ENCODE data around the gene SREBF2. TPM values are rescaled to one million over a fixed set of nuclear protein-coding genes. Genes with fewer than 3 reads are reported as not detected.

Gene SREBF2
- polyA plus RNA-seq, 2 of the 4 experiments (the other 2 are of a cell fraction) = 19.4 to 30.8 TPM

DNA sequence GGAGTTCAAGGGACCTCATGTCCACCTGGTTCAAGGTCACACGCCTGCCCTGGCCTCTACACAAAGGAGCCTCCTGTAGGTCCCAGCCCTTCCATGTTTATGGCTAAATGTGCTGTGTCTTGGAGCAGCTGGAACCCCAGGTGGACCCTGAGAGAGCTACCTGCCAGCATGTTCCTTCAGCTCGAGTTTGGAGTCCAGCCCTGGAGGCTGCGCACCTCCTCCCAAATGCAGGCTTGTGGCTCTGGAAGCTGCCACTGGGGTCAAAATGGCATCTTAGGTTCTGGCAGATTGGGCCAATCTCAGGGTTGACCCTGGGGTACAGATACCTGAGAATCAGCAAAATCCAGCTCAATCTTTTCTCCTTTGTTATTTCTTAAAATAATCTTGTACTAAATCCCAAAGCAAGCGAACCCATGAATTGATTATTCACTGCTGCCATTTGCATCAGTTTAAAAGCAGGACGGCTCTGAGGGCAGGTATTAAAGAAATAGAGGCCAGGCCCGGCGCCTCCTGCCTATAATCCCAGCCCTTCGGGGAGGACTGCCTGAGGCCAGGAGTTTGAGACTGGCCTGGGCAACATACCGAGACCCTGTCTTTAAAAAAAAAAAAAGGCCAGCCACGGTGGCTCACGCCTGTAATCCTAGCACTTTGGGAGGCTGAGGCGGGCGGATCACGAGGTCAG, 90.8 kb downstream of the SREBF2 start:
- CTCF ChIA-PET = interaction anchor here (1.0 to 4.3 kb wide), 6 partner anchors 16 to 227 kb away, joined by 3 to 50 read pairs (median 3); no protein-coding TSS in a partner anchor

DNA sequence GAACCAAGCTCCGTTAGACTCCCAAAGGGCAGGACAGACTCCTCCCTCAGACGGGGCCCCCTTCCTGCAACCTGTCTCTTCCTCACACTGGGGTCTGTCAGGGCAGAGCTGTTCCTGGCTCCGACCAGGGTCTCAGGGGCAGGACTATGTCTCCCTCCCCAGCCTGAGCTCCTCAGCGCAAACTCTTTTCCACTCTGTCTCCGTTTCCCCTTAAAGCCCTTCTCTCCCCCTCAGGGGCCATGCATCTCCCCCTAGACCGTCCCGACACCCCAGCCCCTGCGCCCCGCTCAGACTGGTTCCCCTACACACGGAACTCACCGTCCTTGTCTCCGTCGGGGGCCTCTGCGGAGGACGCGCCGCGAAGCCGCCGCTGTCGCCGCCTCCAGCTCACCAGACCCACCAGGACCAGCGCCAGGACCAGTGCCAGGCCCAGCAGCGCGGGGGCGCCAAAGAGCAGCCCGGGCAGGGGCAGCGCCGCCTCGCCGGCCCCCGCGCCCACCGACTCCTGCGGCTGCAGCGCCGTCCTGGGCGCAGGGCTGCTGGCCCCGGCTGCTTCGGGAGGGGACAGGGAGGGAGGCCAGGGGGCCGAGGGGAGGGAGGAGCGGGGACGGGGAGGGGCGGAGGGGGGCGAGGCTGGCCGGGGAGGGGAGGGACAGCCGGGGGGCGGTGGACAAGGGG, 93.0 kb downstream of the SREBF2 start:
- Histone ChIP-seq H3K4me3 (peak overlapping the region; percentile 64), H3K4me1 (no peaks in the 10 kb centered on the region), H3K4me2 (peak overlapping the region; percentile 97), H3K27ac (peak overlapping the region; percentile 74 to 90), H3K9me3 (no peaks in the 10 kb centered on the region)
- TF ChIP-seq SMC3 (IDR thresholded peaks at IDR 0.05) (peak; percentile 31; the same call in 1 of the 3 replicates), FOSB (CRISPR knock-in tag; IDR thresholded peaks at IDR 0.05) (no peak)
- TF ChIP-seq, protein P1, sequence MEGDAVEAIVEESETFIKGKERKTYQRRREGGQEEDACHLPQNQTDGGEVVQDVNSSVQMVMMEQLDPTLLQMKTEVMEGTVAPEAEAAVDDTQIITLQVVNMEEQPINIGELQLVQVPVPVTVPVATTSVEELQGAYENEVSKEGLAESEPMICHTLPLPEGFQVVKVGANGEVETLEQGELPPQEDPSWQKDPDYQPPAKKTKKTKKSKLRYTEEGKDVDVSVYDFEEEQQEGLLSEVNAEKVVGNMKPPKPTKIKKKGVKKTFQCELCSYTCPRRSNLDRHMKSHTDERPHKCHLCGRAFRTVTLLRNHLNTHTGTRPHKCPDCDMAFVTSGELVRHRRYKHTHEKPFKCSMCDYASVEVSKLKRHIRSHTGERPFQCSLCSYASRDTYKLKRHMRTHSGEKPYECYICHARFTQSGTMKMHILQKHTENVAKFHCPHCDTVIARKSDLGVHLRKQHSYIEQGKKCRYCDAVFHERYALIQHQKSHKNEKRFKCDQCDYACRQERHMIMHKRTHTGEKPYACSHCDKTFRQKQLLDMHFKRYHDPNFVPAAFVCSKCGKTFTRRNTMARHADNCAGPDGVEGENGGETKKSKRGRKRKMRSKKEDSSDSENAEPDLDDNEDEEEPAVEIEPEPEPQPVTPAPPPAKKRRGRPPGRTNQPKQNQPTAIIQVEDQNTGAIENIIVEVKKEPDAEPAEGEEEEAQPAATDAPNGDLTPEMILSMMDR (IDR thresholded peaks at IDR 0.05) = peak; percentile 71
- ChIA-PET CTCF (interaction anchor here (0.6 to 4.3 kb wide), 27 partner anchors 8 to 731 kb away, joined by 3 to 50 read pairs (median 3); partner anchors contain the start of gene SHISA8), POLR2A (interaction anchor here (0.6 to 1.1 kb wide), 4 partner anchors 9 to 259 kb away, joined by 3 to 6 read pairs (median 3); partner anchors contain the start of gene WBP2NL)
- 38% methylated on average over 6 of the region's 48 CpGs for WGBS (ENCODE audit: missing lambda C conversion rate)
- DNase-seq (ENCODE audit: low read depth in 1 of 2, low spot score in 1 of 2) (peak in 1 of 2 experiments; percentile 48), FAIRE-seq (no peak), ATAC-seq (peak; percentile 76 to 81)

More for the DNA sequence above, 90.8 kb downstream of the SREBF2 start:
- Histone ChIP-seq H3K4me1 (no peaks in the 10 kb centered on the region), H3K9me3 (no peaks in the 10 kb centered on the region), H3K4me3 (no peak overlapping the region), H3K27ac (no peak overlapping the region), H3K4me2 (no peak overlapping the region)
- 89% methylated on average over 13 of the region's 14 CpGs for WGBS (ENCODE audit: missing lambda C conversion rate)
- DNase-seq (ENCODE audit: low read depth in 1 of 2, low spot score in 1 of 2) = no peak
- FAIRE-seq = no peak
- POLR2A ChIA-PET = no interaction called here
- TF ChIP-seq RNF2 (IDR thresholded peaks at IDR 0.05; ENCODE audit: borderline replicate concordance, low read depth) (no peak), CEBPB (IDR thresholded peaks at IDR 0.05) (no peak), CBX2 (IDR thresholded peaks at IDR 0.05; ENCODE audit: borderline replicate concordance, low read depth) (no peak), ZFP36 (IDR thresholded peaks at IDR 0.05; ENCODE audit: borderline replicate concordance, partially characterized antibody) (no peak), MAZ (IDR thresholded peaks at IDR 0.05; ENCODE audit: borderline replicate concordance, low read depth, low read length) (no peak), JUNB (IDR thresholded peaks at IDR 0.05) (no peak)
- TF ChIP-seq, protein P2, sequence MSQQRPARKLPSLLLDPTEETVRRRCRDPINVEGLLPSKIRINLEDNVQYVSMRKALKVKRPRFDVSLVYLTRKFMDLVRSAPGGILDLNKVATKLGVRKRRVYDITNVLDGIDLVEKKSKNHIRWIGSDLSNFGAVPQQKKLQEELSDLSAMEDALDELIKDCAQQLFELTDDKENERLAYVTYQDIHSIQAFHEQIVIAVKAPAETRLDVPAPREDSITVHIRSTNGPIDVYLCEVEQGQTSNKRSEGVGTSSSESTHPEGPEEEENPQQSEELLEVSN (IDR thresholded peaks at IDR 0.05; ENCODE audit: borderline replicate concordance, low read depth) = no peak
- no peak for ATAC-seq

DNA sequence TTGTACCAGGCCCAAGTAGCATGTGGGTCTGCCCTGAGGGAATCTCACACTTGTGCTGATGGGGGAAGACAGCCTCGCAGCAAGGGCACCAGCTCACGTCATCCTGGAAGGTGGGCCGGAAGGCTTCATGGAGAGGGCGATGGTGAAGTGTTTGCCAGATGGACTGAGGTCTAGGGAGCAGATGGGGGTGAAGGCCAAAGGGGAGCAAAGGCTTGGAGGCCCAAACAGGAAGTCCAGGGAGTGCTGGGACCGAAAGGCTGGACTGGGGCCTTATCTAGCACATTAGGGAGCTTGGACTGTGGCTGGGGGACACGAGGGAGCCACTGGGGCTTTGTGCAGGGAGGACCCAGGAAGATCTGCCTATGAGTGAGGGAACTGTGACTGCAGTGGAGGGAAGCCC, 94.9 kb downstream of the SREBF2 start:
- no peaks in the 10 kb centered on the region for H3K4me1 ChIP-seq
- H3K4me3 ChIP-seq = no peak overlapping the region
- no peak overlapping the region for H3K27ac ChIP-seq
- TF ChIP-seq SMC3 (IDR thresholded peaks at IDR 0.05) (no peak), RNF2 (IDR thresholded peaks at IDR 0.05; ENCODE audit: borderline replicate concordance, low read depth) (no peak), CBX2 (IDR thresholded peaks at IDR 0.05; ENCODE audit: borderline replicate concordance, low read depth) (no peak), HOXB13 (CRISPR knock-in tag; IDR thresholded peaks at IDR 0.05; ENCODE audit: low read depth) (no peak), CHD4 (IDR thresholded peaks at IDR 0.05; ENCODE audit: borderline replicate concordance) (no peak), FOSL2 (IDR thresholded peaks at IDR 0.05) (no peak), FOSL2 (CRISPR knock-in tag; IDR thresholded peaks at IDR 0.05) (no peak), EHMT2 (IDR thresholded peaks at IDR 0.05; ENCODE audit: low read depth) (no peak), CBX8 (IDR thresholded peaks at IDR 0.05) (no peak), NPAS2 (CRISPR knock-in tag; IDR thresholded peaks at IDR 0.05; ENCODE audit: borderline replicate concordance) (no peak), ZC3H11A (IDR thresholded peaks at IDR 0.05) (no peak), NR3C1 (IDR thresholded peaks at IDR 0.05) (no peak), NFE2L2 (conservative IDR thresholded peaks at IDR 0.05; ENCODE audit: low read length) (no peak), EP300 (IDR thresholded peaks at IDR 0.05) (no peak), FOSB (CRISPR knock-in tag; IDR thresholded peaks at IDR 0.05) (no peak), RFX5 (IDR thresholded peaks at IDR 0.05) (no peak), ZSCAN20 (CRISPR knock-in tag; IDR thresholded peaks at IDR 0.05) (no peak), EHF (CRISPR knock-in tag; IDR thresholded peaks at IDR 0.05) (no peak)
- TF ChIP-seq, protein P3, sequence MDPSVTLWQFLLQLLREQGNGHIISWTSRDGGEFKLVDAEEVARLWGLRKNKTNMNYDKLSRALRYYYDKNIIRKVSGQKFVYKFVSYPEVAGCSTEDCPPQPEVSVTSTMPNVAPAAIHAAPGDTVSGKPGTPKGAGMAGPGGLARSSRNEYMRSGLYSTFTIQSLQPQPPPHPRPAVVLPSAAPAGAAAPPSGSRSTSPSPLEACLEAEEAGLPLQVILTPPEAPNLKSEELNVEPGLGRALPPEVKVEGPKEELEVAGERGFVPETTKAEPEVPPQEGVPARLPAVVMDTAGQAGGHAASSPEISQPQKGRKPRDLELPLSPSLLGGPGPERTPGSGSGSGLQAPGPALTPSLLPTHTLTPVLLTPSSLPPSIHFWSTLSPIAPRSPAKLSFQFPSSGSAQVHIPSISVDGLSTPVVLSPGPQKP (IDR thresholded peaks at IDR 0.05; ENCODE audit: low read depth, low read length) = no peak
- TF ChIP-seq, protein P4, sequence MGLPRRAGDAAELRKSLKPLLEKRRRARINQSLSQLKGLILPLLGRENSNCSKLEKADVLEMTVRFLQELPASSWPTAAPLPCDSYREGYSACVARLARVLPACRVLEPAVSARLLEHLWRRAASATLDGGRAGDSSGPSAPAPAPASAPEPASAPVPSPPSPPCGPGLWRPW (IDR thresholded peaks at IDR 0.05) = no peak
- ChIA-PET POLR2A (no interaction called here), CTCF (interaction anchor here (1.2 to 2.5 kb wide), 3 partner anchors 12 to 105 kb away, joined by 6 to 15 read pairs (median 14); partner anchors contain the start of gene SHISA8)
- FAIRE-seq = no peak
- H3K9me3 ChIP-seq = no peaks in the 10 kb centered on the region
- H3K4me2 ChIP-seq = no peak overlapping the region
- peak in 1 of 2 experiments; percentile 5; a peak in 2 of 6 replicates for ATAC-seq
- DNase-seq (ENCODE audit: low read depth in 1 of 2, low spot score in 1 of 2) = no peak
- 71% methylated on average over 6 of the region's 6 CpGs for WGBS (ENCODE audit: missing lambda C conversion rate)
